Left ventricle myocardium inferior (tissue), 1 donor: Measurements from ENCODE around the gene SGMS1. TPM values are rescaled to one million over a fixed set of nuclear protein-coding genes. Genes with fewer than 3 reads are reported as not detected.

Experiments used
- DNase-seq: peaks from one replicate; pipeline ENCODE4 v3.0.0-alpha.2; 2020
- H3K27ac ChIP-seq: fragments of 200-600 bp; replicated peaks from 2 replicates; pipeline ENCODE4 v1.8.0; 2021
- H3K27me3 ChIP-seq: fragments of 200-600 bp; 2 replicates; pipeline ENCODE4 v1.8.0; 2021; ENCODE audit warnings: low read depth
- H3K36me3 ChIP-seq: fragments of 200-600 bp; 2 replicates; pipeline ENCODE4 v1.8.0; 2021
- H3K4me1 ChIP-seq: fragments of 200-600 bp; 2 replicates; pipeline ENCODE4 v1.8.0; 2021
- H3K4me3 ChIP-seq: fragments of 200-600 bp; 2 replicates; pipeline ENCODE4 v1.8.0; 2021; ENCODE audit warnings: mild to moderate bottlenecking, moderate library complexity
- H3K9me3 ChIP-seq: fragments of 200-600 bp; replicated peaks from 2 replicates; pipeline ENCODE4 v1.8.0; 2021
- intact Hi-C: fragments of 100-400 bp; cut with micrococcal nuclease; formaldehyde crosslinking; loops from one replicate; pipeline ENCODE4 v1.11.0; 2022
- total RNA-seq: library from RNA; stranded (reverse); fragmentation: NEBNext Ultra II Directional; extraction: Animal tissue kit (Norgen Biotek cat#: 25700); gene quantifications from one replicate; pipeline ENCODE4 v1.2.1, GENCODE V29; 2021
- TF ChIP-seq, protein P1 (sequence below): fragments of 200-600 bp; IDR thresholded peaks from 2 replicates; pipeline ENCODE4 v1.8.0; 2021; ENCODE audit warnings: antibody characterized with exemption, mild to moderate bottlenecking, borderline replicate concordance
- donor health status: DM: no; HTN: yes; CAD: no; lungs with severe emphysema.

Gene SGMS1
- total RNA-seq, 1 donor from 2014 or later: 18.6 TPM

DNA sequence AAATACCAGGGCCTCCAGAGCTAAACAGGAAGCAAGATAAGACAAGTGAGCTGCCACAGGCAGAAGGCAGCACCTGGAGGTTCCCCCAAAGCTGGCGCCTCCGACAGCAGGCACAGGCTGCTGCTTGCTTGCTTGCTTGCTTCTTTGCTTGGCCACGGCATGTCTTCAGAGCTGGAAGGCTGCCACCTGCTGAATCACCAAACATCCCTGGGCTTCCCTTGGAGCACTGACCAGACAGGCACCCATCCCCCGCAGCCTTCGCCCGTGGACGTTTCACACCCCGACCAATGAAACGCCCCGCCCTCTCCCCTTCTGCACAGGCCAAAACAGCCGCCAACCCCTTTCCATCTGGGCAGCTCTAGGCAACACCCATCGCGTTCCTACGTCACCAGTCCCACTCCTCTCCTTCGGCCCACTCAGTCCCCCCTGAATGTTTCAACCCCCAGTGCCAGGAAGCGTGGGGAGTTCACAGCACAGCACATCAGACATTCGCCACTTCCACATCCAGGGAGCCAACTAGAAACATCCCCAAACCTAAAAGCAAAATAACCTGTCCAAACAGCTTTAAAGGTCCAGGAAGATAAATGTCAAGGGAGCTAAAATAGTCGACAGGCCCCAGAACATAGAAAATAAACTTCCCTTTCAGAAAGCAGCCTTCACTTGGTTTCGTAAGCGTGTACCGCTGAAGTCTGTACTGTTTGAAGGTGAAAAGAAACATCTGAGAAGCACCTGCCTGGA, 1.6 kb downstream of the SGMS1 start:
- TF ChIP-seq, protein P1, sequence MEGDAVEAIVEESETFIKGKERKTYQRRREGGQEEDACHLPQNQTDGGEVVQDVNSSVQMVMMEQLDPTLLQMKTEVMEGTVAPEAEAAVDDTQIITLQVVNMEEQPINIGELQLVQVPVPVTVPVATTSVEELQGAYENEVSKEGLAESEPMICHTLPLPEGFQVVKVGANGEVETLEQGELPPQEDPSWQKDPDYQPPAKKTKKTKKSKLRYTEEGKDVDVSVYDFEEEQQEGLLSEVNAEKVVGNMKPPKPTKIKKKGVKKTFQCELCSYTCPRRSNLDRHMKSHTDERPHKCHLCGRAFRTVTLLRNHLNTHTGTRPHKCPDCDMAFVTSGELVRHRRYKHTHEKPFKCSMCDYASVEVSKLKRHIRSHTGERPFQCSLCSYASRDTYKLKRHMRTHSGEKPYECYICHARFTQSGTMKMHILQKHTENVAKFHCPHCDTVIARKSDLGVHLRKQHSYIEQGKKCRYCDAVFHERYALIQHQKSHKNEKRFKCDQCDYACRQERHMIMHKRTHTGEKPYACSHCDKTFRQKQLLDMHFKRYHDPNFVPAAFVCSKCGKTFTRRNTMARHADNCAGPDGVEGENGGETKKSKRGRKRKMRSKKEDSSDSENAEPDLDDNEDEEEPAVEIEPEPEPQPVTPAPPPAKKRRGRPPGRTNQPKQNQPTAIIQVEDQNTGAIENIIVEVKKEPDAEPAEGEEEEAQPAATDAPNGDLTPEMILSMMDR: no peak
- DNase-seq: peak; percentile 97
- intact Hi-C loops: loop anchor here (10.0 kb wide), 2 partner anchors 207 to 317 kb away; no protein-coding TSS in a partner anchor
- no peaks in the 10 kb centered on the region for H3K9me3 ChIP-seq
- H3K4me1 ChIP-seq: peaks cover 61% of the 10 kb centered on the region
- H3K27ac ChIP-seq: peak overlapping the region; percentile 99
- H3K27me3 ChIP-seq: no peaks in the 10 kb centered on the region
- no peaks in the 10 kb centered on the region for H3K36me3 ChIP-seq
- peak overlapping the region; percentile 84 for H3K4me3 ChIP-seq

DNA sequence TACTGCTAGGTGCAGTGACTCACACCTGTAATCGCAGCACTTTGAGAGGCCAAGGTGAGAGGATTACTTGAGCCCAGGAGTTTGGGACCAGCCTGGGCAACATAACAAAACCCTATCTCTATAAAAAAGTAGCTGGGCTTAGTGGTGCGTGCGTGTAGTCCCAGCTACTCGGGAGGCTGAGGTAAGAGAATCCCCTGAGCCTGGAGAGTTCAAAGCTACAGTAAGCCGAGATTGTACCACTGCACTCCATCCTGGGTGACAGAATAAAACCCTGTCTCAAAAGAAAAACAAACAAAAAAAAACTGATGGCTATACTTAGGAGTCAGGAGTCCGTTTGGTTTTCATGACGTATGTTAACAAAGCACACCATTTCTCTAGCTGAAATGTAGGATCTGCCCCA, 2.9 kb downstream of the SGMS1 start:
- Histone ChIP-seq H3K4me3 (no peak overlapping the region), H3K36me3 (no peaks in the 10 kb centered on the region), H3K9me3 (no peaks in the 10 kb centered on the region), H3K4me1 (peaks cover 57% of the 10 kb centered on the region), H3K27ac (peak overlapping the region; percentile 99), H3K27me3 (no peaks in the 10 kb centered on the region)
- TF ChIP-seq, protein P1: no peak
- DNase-seq: no peak
- intact Hi-C loops: loop anchor here (10.0 kb wide), 2 partner anchors 206 to 316 kb away; no protein-coding TSS in a partner anchor

DNA sequence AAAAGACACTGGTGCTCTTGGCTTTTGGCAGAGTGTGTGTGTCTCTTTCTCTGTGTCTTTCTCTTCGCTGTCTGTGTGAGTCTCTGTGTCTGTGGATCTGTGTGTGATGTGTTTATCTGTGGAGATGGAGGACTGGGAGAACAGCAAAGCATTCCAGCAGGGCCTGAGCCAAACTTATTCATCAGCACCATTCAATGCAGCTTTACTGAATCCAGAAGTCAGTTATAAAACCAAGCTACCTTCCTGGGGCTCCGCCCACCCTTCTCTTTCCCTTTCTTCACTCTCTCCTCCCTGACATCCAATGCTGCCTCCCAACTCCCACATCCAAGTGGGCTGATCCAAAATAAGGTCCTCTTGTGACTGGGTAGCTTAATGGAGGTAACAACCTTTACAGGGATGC, 3.9 kb downstream of the SGMS1 start:
- DNase-seq: no peak
- Histone ChIP-seq H3K4me1 (peaks cover 56% of the 10 kb centered on the region), H3K27me3 (no peaks in the 10 kb centered on the region), H3K9me3 (no peaks in the 10 kb centered on the region), H3K4me3 (no peak overlapping the region), H3K36me3 (no peaks in the 10 kb centered on the region), H3K27ac (no peak overlapping the region)
- TF ChIP-seq, protein P1: no peak
- intact Hi-C loops: loop anchor here (10.0 kb wide), 2 partner anchors 205 to 315 kb away; no protein-coding TSS in a partner anchor

DNA sequence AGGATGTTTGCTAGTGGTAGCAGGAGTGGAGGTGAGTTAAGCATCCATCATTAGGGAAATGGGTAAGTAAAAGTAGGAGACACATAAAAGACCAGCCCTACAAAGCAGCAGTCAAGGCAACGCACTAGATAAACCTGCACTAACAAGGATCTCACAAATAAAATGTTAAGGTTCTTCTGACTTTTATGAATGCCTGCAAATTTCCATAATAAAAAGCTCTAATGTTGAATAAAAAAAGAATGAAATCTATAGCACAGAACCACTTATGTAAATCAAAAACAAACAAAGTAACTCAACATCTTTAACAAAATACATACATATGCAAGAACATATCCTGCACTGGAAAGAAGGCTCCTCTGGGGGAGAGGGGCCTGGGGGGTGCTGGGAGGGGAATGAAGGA, 4.6 kb downstream of the SGMS1 start:
- H3K36me3 ChIP-seq: no peaks in the 10 kb centered on the region
- DNase-seq: no peak
- no peaks in the 10 kb centered on the region for H3K9me3 ChIP-seq
- H3K27me3 ChIP-seq: no peaks in the 10 kb centered on the region
- intact Hi-C loops: no loop called here
- no peak overlapping the region for H3K4me3 ChIP-seq
- TF ChIP-seq, protein P1: no peak
- peaks cover 60% of the 10 kb centered on the region for H3K4me1 ChIP-seq
- H3K27ac ChIP-seq: no peak overlapping the region

DNA sequence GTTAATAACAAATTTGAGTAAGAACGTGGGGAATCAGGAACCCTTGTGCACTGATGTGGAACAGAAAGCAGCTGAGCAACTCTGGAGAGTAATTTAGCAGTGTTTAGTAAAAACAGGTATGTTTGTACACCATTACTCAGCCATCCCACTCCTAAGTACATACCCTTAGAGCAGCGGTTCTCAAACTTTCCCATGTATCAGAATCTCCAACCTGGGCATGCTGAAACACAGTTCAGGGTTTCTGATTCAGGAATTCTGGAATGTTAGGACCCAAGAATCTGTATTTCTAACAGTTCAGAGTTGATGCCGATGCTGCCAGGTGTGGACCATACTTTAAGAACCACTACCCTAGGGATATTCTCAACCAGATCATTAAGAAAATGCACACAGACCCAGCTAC, 5.1 kb downstream of the SGMS1 start:
- Histone ChIP-seq H3K4me1 (peaks cover 65% of the 10 kb centered on the region), H3K27ac (no peak overlapping the region), H3K9me3 (no peaks in the 10 kb centered on the region), H3K27me3 (no peaks in the 10 kb centered on the region), H3K36me3 (no peaks in the 10 kb centered on the region), H3K4me3 (no peak overlapping the region)
- TF ChIP-seq, protein P1: no peak
- intact Hi-C loops: no loop called here
- DNase-seq: no peak
